Measurements from ENCODE around the gene DNAJB9. TPM values are rescaled to one million over a fixed set of nuclear protein-coding genes. Genes with fewer than 3 reads are reported as not detected.

The DNAJB9 gene
- total RNA-seq = 10 to 100 TPM; 14.0 to 24.1 TPM

GRCh38 chr7:108569381-108570145 is at the start of gene DNAJB9, which contains the start of gene THAP5:
DNAJB9 (plus strand) TSS chr7:108569874; CDS start chr7:108571727, 1,853 bp downstream.
THAP5 (minus strand) TSS chr7:108569706; CDS start chr7:108569569, 137 bp downstream.

GRCh38 chr7:108525985-108526767 is 43.5 kb upstream of the DNAJB9 start, which contains the start of gene PNPLA8:
PNPLA8 (minus strand) TSS chr7:108526135; CDS start chr7:108515491, 10,644 bp downstream.

Other genes starting within 250 kb of the DNAJB9 start
- gene NRCAM, start 113.4 kb upstream of the DNAJB9 start, total RNA-seq = 10 to 100 TPM; 21.0 to 33.4 TPM
- 10 to 100 TPM; 21.0 to 27.5 TPM for gene PNPLA8, start 43.7 kb upstream of the DNAJB9 start, total RNA-seq
- 10 to 100 TPM; 27.2 to 27.3 TPM for gene THAP5, start 168 bp upstream of the DNAJB9 start, total RNA-seq

Data from melanocyte of skin (primary cell).